HL-60/S4 treated with phorbol 12-myristate 13-acetate at 8.2 ng/mL for 4 days and 3 days (cell line): ENCODE measurements around the gene STARD7.

Experiments used
- in situ Hi-C: fragments of 300-500 bp; cut with MboI; formaldehyde crosslinking; loops from 2 replicates; pipeline ENCODE4 v1.15.0; 2022; ENCODE audit warnings: low sequenced_read_pairs

Gene STARD7

DNA sequence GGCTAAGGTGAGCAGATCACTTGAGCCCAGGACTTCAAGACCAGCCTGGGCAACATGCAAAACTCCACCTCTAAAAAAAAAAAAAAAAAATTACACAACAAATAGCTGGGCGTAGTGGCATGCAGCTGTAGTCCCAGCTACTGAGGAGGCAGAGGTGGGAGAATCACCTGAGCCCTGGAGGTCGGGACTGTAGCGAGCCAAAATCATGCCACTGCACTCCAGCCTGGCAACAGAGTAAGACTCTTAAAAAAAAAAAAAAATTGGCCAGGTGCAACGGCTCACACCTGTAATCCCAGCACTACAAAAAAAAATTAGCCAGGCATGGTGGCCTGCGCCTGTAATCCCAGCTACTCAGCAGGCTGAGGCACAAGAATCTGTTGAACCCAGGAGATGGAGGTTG lies 7.3 kb downstream of the STARD7 start:
- in situ Hi-C loops, result no loop called here

DNA sequence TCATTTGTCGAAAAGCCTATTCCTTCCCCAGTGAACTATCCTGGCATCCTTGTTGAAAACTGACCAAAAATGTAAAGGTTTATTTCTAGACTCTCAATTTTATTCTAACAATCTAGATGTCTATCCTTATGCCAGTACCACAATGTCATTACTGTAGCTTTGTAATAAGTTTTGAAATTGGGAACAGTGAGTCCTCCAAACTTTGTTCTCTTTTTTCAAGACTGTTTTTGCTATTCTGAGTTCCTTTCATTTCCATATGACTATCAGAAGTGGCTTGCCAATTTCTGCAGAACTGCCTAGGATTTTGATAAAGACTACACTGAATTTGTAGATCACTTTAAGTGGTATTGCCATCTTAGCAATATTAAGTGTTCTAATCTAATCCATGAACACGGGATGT lies 9.7 kb downstream of the STARD7 start:
- in situ Hi-C loops, result loop anchor here (25.0 kb wide), 1 partner anchor 187 kb away; no protein-coding TSS in a partner anchor

DNA sequence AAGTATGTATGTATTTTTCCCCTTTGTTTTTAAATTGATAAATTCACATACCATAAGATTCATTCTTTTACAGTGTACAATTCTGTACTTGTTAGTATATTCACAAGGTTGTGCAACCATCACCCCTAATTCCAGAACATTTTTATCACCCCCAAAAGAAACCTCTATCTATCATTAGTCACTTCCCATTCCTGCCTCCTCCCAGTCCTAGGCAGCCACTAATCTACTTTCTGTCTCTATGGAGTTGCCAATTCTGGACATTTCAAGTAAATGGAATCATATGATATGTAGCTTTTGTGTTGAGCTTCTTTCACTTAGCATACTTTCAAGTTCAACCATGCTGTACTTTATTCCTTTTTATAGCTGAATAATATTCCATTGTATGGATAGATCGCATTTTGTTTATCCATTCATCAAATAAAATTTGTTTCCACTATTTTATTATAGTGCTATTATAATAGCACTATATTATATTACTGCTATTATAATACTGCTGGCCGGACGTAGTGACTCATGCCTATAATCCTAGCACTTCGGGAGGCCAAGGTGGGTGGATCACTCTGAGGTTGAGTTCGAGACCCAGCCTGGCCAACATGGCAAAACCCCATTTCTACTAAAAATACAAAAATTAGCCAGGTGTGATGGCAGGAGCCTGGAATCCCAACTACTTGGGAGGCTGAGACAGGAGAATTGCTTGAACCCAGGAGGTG lies 10.9 kb downstream of the STARD7 start:
- in situ Hi-C loops, result loop anchor here (25.0 kb wide), 1 partner anchor 185 kb away; no protein-coding TSS in a partner anchor

DNA sequence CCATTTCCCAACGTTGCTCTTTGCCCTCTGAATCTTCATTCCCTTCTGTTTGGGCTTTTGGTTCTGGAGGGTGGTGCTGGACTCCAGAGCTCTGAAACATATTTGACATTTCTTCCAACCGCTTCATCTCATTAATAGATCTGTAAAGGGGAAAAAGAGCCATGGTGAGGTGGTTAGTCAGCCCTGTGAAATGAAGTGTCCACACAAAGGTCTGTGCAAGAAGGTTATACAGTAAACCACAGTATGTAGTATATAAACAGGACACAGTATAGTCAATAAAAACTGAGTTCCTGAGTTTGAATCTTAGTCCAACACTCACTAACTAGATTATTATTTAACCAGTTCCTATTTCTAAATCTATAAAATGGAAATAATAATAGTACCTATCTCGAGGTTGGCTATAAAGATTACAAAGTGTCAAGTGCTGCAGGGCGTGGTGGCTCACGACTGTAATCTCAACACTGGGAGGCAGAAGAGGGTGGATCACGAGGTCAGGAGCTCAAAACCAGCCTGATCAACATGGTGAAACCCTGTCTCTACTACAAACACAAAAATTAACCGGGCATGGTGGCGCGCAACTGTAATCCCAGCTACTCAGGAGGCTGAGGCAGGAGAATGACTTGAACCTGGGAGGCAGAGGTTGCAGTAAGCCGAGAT lies 13.1 kb downstream of the STARD7 start:
- in situ Hi-C loops, result loop anchor here (25.0 kb wide), 1 partner anchor 183 kb away; no protein-coding TSS in a partner anchor

DNA sequence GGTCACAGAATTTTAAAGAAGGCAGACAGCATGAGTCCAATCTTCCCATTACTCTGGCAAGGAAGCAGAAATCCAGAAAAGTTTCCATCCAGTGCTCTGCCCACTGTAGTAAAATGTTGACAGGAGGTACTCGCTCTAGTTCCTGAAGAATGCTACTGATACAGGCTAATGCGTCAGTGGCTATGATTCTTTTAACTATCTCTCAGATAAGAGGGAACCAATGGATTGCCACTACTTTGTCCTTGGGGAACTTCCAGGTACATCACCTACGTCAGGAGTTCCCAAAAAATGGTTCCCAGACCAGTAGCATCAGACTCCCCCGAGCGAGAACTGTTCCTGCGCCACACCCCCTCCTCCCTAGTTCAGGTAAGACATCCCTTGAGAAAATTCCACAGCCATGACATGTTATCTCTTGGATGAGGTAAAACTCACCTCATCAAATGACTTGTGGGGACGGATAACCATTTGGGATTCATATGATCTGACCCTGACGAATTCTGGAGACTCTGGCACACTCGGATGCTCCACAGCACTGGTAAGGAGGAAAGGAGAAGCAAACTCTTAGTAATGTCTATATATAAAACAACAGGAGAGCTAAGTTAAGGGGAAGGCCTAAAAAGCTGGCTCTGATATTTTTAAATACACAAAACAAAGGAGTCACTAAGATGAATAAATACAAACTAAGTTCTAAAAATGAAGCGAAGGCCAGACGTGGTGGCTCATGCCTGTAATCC lies 16.5 kb downstream of the STARD7 start:
- in situ Hi-C loops, result loop anchor here (25.0 kb wide), 1 partner anchor 180 kb away; no protein-coding TSS in a partner anchor

DNA sequence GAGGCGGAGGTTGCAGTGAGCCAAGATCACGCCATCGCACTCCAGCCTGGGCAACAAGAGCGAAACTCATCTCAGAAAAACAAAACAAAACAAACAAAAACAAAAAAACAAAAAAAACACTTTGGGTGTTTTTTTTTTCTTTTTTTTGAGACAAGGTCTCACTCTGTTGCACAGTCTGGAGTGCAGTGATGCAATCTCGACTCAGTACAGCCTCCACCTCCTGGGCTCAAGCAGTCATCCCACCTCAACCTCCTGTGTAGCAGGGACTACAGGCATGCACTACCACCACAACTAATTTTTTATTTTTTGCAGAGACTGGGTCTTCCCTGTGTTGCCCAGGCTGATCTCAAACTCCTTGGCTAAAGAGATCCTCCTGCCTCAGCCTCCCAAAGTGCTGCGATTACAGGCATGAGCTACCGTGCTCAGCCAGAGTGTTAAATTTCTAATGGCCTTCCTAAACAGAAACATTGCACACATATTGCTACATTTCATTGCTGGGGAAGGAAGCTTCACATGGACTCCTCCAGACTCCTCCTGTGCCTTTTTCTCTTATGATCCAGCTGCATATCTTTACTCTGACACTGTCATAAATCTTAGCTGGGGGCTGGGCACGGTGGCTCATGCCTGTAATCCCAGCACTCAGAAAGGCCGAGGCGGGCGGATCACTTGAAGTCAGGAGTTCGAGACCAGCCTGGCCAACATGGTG lies 19.7 kb downstream of the STARD7 start:
- in situ Hi-C loops, result loop anchor here (25.0 kb wide), 1 partner anchor 177 kb away; no protein-coding TSS in a partner anchor

DNA sequence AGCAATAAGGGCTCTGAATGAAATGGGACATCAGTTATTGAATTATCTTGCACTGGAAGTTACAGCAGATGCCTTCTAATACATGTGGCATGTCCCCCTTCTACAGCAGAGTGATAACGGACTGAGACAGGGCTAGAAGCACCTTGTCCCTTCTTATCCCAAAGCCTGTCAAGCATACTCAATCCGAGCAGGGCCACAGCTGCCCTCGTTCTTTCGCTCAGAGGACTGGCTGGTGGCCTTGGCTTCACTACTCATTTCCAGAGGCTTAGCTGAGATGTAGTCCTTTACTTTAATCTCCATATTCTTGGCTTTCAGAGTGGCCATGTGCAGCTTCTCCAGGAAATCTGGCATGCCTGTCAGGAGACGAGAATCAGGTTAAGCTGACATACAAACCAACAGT lies 22.1 kb downstream of the STARD7 start:
- in situ Hi-C loops, result loop anchor here (25.0 kb wide), 1 partner anchor 174 kb away; no protein-coding TSS in a partner anchor

DNA sequence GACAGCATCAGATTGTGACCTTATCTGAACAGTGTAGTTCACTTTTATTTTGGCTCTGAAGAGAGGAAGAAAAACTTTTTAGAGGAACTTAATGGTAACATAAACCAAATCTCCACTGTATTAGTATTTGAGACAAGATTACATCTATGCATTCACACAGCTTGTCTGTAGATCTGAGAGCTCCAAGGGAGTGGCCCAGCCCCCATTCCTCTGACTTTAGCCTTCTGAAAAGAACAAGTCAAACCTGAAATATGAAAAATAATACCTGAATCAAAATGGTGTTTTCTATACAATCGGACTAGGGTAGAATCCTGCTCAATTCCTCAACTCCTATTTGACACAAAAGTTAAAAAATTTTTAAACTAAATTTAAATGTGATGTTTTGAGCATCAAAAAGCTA lies 23.1 kb downstream of the STARD7 start:
- in situ Hi-C loops, result loop anchor here (25.0 kb wide), 1 partner anchor 173 kb away; no protein-coding TSS in a partner anchor

DNA sequence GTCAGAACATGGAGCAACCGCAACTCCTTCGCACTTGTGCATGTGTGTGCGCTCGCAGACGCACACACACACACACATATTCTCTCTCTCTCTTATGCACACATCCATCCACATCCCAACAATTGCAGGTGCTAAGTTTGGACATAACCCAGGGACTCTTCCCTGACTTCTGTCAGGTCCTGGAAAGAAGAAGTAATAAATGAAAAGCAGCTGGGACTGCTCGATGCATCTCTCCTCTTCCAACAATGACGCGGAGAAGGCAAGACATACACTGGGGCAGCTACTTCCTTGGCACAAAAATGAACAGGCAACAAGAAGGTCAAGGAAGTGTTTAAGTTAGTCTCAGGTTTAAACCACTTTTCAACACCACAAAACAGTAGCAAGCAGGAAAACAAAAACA lies 23.6 kb downstream of the STARD7 start:
- in situ Hi-C loops, result loop anchor here (25.0 kb wide), 1 partner anchor 173 kb away; no protein-coding TSS in a partner anchor

DNA sequence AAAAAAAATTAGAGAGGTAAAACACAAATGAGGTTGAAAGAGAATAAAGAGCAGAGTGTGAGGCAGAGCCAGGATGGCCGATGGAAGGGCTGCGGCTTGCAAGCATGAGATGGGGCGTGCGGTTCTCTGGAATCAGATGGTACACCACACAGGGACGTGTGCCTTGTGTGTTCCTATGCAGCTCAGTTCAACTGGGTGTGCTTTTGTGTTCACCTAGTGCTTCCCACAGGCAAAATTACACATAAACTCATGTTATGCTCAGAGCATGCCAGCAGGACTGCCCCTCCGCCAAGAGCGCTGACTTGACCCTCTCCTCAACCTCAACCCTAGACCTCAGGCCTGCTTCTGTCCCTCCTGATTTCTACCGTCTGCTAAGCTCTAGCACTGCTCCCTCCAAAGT lies 24.4 kb downstream of the STARD7 start:
- in situ Hi-C loops, result loop anchor here (25.0 kb wide), 1 partner anchor 172 kb away; no protein-coding TSS in a partner anchor

DNA sequence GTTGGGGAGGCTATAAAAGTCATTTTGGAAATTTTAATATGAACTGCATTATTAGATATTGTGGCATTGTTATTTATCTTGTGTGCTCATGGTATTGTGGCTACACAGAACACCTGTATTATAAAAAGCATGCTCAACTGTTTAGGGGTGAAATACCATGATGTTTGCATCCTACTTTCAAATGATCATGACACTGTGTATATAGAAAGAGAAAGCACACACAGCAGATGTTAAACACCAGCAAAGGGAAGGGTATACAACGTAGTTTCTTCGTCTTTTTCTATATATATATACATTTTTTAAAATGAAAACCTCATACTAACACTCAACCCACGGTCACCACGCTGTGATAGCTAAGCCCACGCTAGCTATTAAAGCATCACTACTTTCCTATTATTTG lies 27.1 kb downstream of the STARD7 start:
- in situ Hi-C loops, result loop anchor here (25.0 kb wide), 1 partner anchor 169 kb away; no protein-coding TSS in a partner anchor

DNA sequence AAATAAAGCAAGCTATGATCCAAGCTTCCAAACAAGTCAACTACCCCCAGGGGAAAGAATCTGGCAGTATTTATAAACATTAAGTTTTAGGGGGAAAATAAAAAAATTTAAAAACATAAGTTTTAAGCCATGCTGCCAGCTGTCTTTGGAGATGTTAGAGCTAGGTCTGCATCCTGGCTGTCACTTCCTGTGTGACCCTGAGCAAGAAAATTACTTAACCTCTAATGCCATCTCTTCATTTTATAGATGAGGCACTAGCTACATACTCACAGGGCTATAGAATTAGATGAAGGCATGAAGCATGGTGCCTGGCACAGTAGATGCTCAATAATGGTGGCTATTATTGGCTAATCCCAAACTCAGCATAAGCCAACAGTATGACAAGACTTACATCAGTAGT lies 28.1 kb downstream of the STARD7 start:
- in situ Hi-C loops, result loop anchor here (25.0 kb wide), 1 partner anchor 168 kb away; no protein-coding TSS in a partner anchor

DNA sequence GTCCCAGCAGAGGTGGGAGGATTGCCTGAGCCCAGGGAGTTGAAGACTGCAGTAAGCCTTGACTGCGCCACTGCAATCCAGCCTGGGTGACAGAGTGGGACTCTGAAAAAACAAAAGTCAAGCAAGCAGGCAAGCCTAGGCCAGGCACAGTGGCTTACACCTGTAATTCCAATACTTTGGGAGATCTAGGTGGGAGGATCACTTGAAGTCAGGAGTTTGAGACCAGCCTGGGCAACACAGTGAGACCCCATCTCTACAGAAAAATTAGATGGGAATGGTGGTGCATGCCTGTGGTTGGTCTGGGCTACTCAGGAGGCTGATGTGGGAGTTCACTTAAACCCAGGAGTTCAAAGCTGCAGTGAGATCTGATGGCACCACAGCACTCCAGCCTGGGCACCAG lies 28.6 kb downstream of the STARD7 start:
- in situ Hi-C loops, result loop anchor here (25.0 kb wide), 1 partner anchor 168 kb away; no protein-coding TSS in a partner anchor

DNA sequence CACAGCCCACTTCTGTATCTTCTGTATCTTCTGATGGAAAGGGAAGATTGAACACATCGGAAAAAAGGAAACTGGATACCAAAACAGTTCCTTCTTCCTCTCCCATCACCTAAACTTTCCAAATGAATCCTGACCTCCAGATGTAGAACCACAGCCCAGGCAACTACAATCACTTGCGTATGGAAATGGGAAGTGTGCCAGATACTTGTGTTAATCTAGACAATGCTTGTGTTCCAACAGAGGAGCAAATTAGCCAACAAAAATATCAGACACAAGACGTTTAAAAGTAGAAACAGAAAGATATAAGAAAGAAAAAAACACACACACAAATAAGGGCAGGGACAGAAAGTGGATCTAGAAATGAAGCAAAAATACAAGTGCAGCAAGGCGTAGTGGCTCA lies 32.0 kb downstream of the STARD7 start:
- in situ Hi-C loops, result loop anchor here (25.0 kb wide), 1 partner anchor 164 kb away; no protein-coding TSS in a partner anchor

DNA sequence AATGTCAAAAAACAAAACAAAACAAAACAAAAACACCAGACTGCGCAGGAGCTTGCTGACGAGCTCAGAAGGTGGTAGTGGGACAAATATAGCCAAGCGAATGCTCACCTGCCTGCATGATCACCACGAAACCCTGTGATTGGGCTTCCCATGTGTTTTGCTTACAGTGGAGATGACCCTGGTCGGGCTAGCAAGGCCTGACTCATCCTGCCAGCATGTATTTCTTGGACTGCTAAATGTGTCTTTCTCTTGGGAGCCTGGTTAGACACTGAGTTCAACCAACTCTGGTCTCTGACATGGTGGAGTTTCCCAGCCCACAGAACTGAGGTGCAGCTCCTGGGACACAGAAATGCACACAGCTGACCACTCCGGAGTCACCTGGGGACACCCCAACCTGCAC lies 32.7 kb downstream of the STARD7 start:
- in situ Hi-C loops, result loop anchor here (25.0 kb wide), 1 partner anchor 164 kb away; no protein-coding TSS in a partner anchor

DNA sequence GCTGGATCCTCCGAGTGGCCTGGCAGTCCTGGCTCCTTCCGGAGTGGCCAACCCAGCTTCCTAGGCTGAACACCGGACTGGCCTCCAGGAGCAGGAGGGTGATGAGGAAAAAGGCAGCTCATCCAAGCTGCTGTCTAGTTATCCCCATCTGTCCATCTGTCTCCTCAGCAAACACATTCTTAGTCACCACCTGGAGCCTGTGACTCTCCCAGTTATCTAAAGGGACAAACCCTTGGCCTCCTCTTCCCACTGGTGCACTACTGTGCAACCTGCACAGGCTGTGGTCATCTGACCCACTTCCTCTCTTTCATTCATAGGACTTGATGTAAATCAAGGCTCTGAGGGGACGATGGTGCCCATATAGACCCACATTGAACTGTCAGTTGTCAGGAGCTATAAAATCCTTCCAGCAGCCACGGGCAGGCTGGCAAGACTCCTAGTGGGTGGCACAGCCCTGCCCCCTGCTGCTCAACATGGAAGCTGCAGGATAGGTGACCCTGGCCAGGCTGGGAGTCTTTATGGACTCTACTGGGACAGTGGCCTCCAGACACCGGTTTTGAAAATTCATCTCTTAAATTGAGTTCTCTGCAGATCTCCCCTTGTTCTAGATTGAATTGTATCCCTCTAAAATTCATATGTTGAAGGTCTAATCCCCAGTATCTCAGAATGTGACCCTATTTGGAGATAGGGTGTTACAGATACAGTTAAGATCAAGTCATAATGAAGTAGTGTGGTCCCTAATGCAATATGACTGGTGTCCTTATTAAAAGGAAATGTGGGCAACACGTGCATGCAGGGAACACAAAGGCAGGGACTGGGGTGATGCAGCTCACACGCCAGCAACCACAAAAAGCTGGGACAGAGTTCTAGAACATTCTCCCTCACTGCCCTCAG lies 34.1 kb downstream of the STARD7 start:
- in situ Hi-C loops, result loop anchor here (25.0 kb wide), 1 partner anchor 162 kb away; no protein-coding TSS in a partner anchor

DNA sequence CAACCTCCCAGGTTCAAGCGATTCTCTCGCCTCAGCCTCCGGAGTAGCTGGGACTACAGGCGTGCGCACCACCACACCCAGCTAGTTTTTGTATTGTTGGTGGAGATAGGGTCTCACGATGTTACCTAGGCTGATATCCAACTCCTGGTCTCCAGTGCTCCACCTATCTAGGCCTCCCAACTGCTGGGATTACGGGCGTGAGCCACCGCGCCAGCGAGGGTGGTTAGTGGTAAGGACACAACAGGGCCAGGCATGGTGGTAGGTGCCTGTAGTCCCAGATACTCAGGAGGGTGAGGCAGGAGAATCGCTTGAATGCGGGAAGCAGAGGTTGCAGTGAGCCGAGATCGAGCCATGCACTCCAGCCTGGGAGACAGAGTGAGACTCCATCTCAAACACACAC lies 36.8 kb downstream of the STARD7 start:
- in situ Hi-C loops, result no loop called here

DNA sequence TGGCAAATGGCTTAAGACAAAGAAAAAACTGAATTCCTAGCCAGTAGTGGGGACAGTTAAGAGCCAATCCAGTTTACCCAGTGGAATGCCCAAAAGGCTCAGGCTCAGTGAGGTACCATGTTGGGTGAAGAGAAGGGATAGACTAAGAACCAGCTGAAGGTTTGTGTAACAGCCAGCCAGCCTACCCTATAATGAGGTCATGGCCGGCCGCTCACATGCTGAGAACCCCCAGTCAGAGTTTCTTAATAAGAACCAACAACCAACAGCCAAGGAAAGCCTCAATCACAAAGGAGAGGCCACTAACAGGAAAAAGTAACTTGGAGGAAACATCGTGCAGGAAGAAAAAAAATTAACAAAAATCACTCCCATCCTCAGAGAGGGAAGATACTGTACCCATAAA lies 38.0 kb downstream of the STARD7 start:
- in situ Hi-C loops, result no loop called here

DNA sequence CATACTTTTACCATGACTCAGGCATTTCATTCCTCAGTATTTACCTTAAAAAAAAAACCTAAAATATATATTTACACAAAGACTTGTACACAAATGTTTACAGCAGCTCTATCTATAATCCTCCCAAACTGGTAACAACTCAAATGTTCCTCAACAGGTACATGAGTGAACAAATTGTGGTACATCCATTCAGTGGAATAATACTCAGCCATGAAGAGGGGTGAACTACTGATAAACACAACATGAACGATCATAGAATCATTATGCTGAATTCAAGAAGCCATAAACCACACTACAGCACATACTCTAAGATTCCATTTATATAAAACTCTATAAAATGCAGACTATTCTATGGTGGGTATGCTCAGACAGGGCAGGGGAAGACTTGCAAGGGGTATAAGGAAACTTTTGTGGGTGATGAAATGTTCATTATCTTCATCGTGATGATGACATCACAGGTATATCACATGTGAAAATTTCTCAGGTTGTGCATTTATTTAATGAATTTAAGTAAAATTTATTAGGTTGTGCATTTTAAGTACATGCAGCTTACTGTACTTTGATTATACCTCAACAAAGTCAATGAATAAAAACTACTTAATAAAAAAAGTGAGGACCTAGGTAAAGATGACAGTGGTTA lies 38.6 kb downstream of the STARD7 start:
- in situ Hi-C loops, result no loop called here
